Islet of Langerhans (tissue), 1 donor: ENCODE results near the gene ACOT7.

ENCODE experiments used
- FAIRE-seq: peaks from one replicate; lab custom pipeline; 2011; peaks lifted over from hg19 to GRCh38; lab: Jason Lieb, UNC

ACOT7 gene

DNA sequence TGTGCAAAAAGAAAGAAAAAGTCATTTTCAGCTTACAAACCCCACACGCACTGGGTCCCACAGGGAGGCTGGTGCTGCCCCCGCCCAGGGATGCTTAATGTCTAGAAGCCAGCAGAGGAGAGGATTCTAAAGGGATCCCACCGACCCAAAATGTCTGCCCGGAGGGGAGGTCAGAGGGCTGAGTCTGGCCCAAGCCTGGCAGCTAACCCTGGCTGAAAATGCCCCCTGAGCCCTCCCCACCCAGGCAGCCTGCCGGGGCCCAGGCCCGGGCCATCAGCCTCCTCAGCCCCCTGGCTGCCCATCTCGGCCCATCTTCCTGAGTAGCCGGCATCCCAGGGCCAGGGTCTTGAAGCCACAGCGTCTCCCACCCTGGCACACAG lies 33.5 kb downstream of the ACOT7 start:
- no peak for FAIRE-seq

DNA sequence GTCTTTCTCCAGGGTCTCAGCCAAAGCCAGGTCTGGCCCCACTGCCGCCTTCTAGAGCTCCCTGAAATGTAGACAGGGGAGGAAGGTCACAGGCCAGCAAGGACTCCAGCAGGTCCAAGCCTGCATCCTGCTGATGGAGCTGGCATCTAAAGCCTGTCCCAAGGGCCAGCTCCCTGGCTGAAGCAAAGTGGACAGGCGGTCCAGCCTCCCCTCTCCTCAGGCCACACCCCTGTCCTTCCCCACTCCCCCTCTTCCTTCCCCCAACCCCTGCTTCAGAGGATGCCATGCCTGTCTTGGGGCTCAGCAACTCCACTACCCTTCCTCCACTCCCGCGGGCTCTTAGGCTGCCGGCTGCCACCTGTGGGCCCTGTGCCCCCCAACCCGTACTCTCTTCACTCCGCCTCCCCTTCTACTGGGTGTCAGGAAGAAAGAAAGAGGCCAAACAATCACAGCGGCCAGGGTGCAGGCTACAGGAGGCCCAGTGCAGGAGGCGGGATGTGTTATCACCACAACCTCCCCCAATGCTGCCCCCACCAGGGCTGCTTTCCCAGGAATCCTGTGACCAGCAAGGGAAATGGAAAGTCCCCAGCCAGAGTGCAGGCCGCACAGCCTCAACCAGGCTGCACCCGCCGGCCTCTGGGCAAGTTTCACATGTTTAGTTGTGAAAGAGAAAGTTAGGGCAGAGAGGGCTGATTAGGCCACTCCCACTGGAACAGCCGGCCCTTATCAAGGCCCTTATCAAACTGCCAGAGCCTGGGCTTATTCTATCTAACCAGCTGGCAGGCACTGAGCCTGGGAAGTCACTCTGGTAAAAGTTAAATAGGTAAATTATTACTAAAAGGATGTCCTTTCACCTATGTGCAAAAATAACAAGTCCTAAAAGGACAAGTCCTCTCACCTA lies 34.1 kb downstream of the ACOT7 start:
- FAIRE-seq = no peak

DNA sequence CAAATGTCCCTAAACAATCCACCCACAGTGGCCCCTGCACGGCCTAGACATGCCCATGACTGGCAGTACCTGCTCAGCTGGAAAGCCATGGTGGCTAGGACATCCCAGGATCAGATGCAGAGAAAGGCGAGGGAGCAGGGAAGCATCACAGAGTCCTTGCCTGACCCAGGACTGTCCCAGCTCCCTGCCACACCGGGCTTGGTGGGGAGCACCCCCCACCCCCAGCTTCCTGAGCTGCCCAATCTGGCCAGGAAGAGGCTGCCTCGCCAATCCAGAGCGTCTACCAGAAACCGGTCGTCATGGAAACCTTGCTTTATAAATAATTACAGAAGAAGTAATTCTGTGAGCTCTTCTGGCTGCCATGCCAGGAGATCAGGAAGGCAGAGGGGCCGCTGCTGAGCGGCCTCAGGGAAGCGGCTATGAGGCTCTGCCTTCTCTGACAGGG lies 34.8 kb downstream of the ACOT7 start:
- FAIRE-seq = no peak

DNA sequence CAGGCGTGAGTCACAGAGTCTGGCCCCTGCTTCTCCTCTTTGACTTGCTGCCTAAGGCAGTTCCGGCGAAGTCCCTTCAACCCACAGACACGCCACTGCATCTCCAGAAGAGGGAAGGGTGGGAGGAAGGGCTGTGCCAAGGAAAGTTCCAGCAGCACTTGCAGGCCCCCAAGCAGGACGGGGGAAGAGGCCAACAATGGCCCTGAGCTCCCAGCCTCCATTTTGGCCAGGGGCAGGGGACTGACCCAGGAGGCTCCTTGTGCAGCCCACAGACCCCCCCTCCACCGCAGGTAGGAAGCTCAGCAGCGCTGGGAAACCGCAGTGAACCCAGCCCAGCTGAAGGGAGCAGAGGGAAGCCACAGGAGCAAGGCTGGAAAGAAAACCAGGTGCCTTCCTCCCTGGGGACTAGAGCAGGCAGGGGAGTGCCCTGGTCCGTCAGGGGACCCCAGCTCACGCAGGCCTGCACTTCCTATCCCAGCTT lies 35.4 kb downstream of the ACOT7 start:
- FAIRE-seq = no peak

DNA sequence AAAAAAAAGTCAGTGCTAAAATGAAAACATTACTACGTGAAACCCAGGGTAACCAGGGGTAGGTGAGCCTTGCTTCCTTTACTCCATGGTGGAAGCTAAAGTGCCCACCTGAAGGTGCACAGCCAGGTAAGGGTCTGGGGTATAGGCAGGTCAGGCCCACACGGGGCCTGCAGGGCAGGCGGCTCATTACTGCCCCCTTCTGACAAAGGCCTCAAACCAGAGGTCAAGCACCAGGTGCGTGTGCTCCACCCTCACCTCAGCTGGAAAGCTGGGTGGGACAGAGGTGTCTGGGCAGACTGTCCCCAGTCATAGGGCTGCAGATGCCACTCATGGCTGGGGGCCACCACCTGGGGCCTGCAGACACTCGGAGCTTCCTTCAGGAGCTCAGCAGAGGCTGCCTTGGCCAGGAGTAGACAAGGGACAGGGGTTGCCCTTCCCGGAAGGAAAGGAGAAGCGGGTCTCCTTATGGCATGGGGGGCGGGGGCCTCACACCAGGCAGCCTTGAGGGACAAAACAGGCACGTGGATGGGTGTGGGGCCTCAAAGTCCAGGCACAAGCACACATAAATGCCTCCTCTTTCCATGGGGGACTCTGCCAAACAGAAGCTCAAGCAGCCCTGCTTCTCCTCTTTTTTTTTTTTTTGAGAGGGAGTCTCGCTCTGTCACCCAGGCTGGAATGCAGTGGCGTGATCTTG lies 36.2 kb downstream of the ACOT7 start:
- FAIRE-seq = no peak

DNA sequence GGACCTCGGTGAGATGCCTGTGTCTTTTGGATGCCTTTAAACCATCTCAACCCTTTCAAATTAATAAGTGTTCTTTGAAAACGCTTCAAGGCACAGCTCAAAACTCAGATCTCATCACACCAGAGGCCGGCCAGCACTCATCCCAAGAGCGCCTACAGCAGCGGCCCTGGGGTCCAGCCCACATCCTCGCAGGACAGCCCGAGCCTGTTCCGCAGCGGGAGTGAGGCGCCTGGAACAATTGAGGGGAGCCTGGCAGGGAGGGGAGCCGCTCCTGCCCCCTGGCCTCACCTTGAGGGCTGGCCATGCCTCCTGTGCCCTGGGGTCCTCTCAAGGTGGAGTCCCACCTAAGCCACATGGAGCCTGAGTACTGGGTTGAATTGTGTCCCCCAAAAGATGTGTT lies 37.9 kb downstream of the ACOT7 start:
- FAIRE-seq = no peak

DNA sequence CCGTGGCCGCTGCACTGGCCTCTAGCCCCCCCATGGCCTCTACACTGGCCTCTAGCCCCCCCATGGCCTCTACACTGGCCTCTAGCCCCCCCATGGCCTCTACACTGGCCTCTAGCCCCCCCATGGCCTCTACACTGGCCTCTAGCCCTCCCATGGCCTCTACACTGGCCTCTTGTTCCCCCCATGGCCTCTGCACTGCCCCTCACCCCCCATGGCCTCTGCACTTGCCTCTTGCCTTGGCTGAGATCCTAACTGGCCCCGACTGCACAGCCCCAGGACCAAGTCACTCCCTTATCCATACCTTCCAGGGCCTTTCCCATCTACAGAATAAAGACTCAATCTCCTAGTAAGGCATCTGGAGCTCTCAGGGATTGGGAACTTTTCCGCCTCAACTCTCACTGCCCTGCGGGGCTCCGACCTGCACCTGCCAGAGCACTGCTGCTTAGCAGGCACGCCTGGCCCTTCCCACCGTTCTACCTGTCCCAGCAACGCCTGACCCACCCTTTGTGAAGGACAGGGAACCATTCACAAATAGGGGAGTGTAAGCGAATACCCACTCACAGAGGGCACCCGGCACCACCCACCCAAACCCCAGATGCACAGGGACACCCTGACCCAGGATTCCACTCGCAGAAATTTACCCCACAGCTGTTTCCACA lies 38.8 kb downstream of the ACOT7 start:
- FAIRE-seq = no peak

DNA sequence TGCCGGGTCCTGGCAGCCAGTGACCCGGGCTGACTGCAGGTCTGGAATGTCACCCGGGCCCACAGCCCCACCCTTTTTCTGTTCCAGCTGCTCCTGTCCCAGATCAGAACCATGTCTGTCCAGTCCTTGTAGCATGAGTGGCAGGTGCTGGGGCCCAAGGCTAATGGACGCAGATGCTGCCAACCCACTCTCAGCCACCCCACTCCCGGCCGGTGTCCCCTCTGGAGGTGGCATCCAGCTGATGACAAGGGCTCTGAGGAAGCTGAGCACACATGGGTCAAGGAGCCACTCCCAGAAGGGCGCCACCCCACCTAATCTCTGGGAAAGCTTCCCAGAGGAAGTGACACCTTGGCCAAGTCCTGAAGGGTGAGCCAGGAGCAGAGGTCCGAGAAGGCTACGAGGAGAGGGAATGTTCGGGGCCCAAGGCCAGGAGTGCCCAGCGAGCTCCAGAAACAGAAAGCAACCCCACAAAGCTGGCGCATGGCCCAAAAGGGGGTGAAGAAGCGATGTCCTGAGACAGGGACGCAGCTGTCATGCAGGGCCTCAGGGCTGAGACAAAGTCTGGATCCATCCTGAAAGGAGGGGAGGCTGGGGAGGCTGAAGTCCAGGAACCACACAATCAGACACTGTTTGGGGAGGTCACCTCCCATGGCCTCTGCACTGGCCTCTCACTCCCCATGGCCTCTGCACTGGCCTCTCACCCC lies 39.5 kb downstream of the ACOT7 start:
- no peak for FAIRE-seq

DNA sequence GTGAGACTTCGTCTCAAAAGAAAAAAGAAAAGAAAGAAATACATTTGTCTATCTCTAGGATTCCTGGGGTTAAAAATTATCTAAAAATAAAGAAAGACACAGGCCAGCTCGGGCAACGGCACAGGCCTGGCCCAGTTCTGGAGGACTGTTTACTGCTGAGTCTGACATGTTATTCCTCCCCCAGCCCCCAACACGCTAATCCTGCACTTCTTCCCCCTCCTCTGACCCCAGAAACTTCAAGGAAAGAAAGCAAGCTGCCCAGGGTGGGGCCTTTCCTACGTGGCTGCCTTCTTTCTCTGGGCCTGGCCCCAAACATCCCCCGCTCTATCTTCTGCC lies 40.0 kb downstream of the ACOT7 start:
- no peak for FAIRE-seq

DNA sequence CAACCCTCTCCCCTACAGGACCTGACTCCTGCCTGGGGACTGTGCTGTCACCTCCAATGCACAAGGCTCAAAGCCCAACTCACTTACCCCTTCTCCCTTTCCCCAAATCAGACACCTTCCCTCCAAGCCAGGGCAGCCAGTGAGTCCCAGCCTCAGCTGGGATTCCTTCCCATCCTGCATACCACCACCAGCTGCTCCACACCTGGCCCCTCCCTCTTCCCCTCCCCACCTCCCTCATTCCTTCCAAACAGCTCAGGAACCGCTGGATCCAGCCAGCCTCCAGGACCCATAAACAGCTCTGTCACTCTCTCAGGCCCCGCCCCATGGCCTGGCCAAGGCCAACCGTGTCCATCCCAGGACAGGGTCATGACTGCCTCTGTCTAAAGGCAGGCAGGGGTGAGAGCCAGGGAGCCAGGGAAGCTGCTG lies 41.4 kb downstream of the ACOT7 start:
- no peak for FAIRE-seq

DNA sequence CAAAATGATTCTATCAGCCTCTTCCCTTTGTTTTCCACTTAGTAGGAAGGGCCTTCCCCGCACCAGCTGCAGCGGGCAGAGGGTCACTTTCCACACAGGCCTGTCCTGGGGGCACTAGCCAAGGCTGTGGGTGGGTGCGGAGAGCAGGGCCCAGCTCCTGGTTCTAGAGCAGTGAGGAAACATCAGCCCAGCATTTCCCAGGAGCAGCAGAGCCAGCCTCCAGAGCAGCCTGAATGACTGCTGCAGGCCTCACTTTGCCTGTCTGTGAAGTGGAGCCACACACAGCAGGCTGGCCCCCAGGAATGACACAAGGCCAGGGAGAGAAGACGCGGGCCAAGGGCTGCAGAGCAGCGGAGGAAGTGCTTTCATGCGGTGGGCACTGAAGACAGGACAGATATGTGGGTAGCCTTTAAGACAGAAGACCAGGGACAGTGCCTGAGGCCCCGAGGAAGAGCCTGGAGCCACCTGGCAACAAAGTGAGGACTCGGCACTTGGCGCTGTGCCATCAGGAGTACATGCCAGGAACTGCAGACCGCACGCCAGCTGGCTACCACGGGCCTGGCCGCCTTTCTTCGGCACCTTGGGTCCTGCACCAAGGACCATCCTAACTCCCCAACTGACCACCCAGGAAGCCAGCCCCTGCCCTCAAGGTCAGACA lies 42.0 kb downstream of the ACOT7 start:
- FAIRE-seq = no peak

DNA sequence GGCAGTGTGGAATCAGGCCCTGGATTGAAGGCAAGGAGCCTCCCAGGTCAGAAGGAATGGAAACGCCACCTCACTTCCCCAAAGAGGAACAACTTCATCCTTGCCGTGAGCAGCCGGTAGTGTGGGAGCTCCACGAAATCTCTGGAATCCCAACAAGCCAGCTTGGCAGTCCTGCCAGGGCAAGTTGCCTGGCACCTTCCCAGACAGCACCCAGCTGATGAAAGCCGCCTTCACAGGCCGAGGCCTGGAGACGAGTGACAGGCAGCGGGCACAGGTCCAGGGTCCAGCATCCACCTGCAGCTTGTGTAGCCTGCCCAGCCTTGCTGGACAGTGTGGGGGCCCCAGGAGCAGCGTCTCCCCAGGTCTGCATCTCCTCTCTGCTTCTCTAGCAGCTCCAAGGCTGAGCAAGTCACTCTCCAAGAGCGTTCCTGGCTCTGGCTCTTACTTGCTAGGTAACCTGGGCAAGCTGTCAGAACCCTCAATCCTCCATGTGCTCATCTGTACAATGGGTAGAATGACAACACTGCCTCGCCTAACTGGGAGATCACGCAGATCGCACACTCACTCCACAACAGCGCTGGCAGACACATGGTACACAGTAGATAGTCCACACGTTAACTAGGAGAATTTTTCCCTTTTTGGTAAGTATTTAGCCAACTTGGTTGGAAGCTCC lies 43.0 kb downstream of the ACOT7 start:
- no peak for FAIRE-seq

DNA sequence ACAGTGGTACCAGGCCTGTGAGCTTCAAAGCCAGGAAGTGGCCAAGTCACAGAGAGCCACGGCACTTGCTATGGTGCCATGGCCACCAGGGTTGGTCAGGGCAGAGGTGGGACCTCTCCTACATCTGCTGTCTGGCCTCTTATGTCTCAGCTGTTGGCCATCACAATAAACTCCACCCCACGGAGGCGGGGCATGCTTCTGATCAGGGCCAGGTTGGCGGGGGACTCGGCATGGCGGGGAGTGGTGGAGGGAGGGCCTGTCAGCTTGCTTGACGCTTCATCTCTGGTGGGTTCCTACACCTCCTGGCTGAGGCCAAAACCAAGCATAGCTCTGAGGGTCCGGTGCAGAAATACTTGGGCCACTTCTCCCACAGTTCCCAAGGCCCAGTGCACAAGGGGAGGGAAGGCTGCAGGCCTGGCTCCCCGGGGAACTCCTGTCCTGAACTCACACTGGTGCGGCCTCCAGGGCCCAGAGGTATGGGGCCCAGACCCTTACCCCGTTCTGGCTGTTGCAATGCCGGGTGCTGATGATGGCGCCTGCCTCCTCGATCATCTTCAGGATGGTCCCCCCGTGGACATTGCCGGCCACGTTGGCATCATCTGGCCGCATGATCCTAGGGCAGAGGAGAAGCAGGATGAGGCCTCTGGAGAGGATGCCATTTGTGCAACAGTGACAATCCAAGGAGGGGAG lies 44.2 kb downstream of the ACOT7 start:
- no peak for FAIRE-seq

DNA sequence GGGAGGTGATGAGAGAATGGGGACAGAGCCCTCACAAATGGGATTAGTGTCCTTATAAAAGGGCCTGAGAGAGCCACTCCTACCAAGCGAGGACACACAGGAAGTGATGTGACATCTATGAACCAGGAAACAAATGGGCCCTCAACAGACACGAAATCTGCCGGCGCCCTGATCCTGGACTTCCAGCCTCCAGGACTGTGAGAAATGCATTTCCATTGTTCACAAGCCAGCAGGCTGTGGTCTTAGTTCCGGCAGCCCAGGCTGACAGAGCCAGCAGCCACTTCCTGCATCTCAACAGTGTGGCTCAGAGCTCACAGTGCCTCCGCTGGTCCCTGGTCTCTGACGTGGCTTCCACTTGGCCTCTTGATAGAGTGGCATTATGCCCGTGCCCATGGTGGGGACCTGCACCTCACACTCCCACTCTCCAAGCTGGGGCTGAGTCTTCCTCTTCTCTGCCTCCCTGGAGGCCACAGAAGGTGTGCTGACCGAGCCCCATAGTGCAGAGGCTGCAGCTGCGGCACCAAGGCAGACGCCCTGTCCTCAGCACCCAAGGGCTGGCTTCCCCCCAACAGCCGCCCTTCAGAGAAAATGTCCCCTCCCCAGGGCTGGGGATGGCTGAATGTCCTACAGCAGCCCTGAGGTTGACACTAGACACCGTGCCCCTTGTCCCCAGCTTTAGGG lies 44.9 kb downstream of the ACOT7 start:
- FAIRE-seq = no peak

DNA sequence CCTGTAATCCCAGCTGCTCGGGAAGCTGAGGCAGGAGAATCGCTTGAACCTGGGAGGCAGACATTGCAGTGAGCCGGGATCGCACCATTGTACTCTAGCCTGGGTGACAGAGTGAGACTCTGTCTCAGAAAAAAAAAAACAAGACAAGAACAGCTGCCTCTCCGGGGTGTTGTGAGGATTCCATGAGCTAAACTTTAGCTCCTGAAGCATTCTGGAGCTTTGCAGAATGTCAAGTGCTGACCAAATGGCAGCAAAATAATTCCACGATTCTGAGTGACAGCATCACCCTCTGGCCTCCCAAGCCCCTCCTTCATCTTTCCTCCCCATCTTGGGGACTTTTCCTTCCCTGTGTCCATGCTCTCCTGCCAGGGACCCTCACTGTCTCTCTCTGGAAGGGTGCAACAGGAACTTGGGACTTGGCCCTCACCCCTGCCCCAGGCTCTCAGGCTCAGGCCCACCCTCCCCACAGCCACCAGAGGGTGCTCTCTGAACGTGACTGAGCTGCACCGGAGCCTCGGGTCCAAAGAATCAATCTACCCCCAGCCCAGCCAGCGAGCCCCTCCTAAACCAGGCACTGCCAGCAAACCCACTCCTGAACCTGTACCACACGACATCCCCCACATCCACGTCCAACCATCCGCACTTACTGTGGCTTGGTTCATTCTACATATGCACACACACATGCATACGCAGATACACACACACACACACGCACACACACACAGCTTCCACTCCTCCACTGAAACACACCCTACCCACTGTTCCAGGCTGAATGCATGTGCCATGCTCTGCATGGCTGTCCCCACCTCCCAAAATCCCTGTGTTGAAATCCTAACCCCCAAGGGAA lies 45.7 kb downstream of the ACOT7 start:
- FAIRE-seq = no peak

DNA sequence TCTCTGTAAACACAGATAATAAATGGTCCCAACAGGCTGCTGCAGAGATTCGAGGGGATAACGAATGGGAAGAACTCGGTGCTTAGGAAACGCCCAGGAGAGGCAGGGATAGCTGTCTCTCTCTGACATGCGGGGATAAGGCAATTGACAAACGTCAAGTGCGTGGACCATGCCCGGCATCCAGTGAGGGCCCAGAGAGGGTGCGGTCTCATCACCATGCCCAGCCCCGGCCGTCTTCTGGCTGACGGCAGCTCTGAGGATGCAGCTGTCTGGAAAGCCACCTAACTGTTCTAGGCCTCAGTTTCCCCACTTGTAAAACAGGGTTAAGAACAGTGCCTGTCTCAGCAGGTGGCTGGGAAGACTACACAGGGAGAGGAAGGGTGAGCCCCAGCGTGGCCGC lies 48.1 kb downstream of the ACOT7 start:
- no peak for FAIRE-seq

DNA sequence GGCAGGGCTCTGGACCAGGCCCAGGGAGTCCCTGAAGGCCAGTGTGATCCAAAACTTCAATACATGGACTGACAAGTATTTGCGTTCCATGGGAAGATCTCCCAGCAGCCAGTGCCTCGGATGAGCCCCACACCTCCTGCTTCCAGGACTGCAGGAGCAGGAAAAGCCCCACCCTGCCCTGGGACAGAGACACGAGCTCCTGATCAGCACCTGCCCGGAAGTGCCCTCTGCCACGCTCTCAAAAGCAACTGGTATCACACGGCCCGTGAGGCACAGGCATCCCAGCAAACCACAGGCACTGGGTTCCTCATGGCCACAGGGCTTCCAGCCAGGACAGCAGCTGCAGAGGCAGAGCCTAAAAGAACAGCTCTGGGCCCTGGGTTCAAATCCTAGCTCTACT lies 48.6 kb downstream of the ACOT7 start:
- no peak for FAIRE-seq

DNA sequence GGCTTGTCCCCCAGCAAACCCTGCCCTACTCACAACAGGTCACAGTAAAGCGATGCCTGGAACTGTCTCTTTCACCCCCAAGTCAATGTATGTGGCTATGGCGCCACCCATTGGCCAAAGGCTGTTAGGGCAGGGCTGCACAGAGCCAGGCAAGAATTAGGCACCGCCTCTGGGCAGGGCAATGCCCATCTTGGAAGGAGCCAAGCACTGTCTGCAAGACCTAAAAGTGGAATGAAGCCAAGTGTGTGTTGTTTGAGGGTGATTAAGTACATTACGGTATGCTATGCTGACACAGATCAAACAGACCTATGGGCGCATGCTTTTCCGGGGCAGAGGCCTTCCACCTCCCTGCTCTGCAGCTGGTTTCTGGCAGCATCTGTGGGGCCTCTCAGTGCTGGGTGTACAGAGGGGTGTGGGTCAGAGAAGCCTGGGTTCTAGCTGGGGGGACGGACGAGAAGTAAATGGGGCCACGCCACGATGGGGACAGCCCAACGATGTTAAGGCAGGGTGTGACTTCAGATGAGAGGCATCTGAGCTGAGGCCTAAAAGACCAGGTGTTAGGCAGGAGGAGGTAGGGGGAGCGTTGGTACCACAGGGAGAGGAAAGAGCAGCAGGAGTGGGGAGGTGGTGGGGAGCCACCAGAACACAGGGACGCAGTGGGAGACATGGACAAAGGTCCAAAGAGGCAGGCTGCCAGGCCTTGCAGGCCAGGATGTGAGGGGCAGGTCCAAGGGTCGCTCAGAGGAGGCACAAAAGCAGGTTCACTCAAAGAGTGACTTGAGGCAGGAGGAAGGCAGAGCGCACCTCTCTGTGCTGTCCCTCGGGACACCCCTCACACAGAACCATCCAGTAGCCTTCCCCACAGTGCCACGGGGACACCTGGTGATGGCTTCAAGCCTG lies 49.8 kb downstream of the ACOT7 start:
- no peak for FAIRE-seq
